Neural progenitor cell (in vitro differentiated cells): ENCODE results near the gene STK11IP. TPM values are rescaled to one million over a fixed set of nuclear protein-coding genes. Genes with fewer than 3 reads are reported as not detected.

ENCODE experiments used
- DNase-seq: peaks from one replicate; pipeline ENCODE4 v3.0.0-alpha.2; 2016; ENCODE audit warnings: low spot score
- H2AFZ ChIP-seq: fragments of 200-600 bp; sonication (generic); replicated peaks from 2 replicates; pipeline ENCODE4 v1.6.1; 2016; ENCODE audit warnings: antibody characterized with exemption
- H3F3A ChIP-seq: fragments of 200-600 bp; sonication (generic); 2 replicates; pipeline ENCODE4 v1.6.1; 2016; ENCODE audit warnings: antibody characterized with exemption, low read depth
- H3K27ac ChIP-seq: fragments of 200-600 bp; sonication (generic); 2 replicates; pipeline ENCODE4 v1.5.1; 2016; ENCODE audit warnings: mild to moderate bottlenecking
- H3K27me3 ChIP-seq: fragments of 200-600 bp; sonication (generic); 2 replicates; pipeline ENCODE4 v1.6.1; 2016; ENCODE audit warnings: mild to moderate bottlenecking, moderate library complexity
- H3K36me3 ChIP-seq: fragments of 200-600 bp; sonication (generic); 2 replicates; pipeline ENCODE4 v1.5.1; 2016
- H3K4me1 ChIP-seq: fragments of 200-600 bp; sonication (generic); 2 replicates; pipeline ENCODE4 v1.6.1; 2016; ENCODE audit warnings: mixed run types
- H3K4me2 ChIP-seq: fragments of 200-600 bp; sonication (generic); 2 replicates; pipeline ENCODE4 v1.6.1; 2016
- H3K4me3 ChIP-seq: fragments of 200-600 bp; sonication (generic); 2 replicates; pipeline ENCODE4 v1.5.1; 2016
- H3K79me2 ChIP-seq: fragments of 200-600 bp; sonication (generic); 2 replicates; pipeline ENCODE4 v1.6.1; 2016; ENCODE audit warnings: low read depth
- H3K9ac ChIP-seq: fragments of 200-600 bp; sonication (generic); 2 replicates; pipeline ENCODE4 v1.6.1; 2016
- H3K9me3 ChIP-seq: fragments of 200-600 bp; sonication (generic); 2 replicates; pipeline ENCODE4 v1.5.1; 2016; ENCODE audit warnings: low read depth
- H4K20me1 ChIP-seq: fragments of 200-600 bp; sonication (generic); 2 replicates; pipeline ENCODE4 v1.6.1; 2016; ENCODE audit warnings: low read depth
- H3K27ac Mint-ChIP-seq: 3 replicates; pipeline ENCODE4 v1.8.0; 2021; ENCODE audit warnings: mixed read lengths
- H3K27me3 Mint-ChIP-seq: 2 replicates; pipeline ENCODE4 v1.8.0; 2022; ENCODE audit warnings: low read depth, mild to moderate bottlenecking, inconsistent platforms, moderate library complexity, mixed read lengths; ENCODE audit not compliant: insufficient read depth
- H3K36me3 Mint-ChIP-seq: 3 replicates; pipeline ENCODE4 v1.8.0; 2021; ENCODE audit warnings: mixed read lengths
- H3K4me1 Mint-ChIP-seq: 3 replicates; pipeline ENCODE4 v1.8.0; 2021; ENCODE audit warnings: mixed read lengths
- H3K4me3 Mint-ChIP-seq: 3 replicates; pipeline ENCODE4 v1.8.0; 2021; ENCODE audit warnings: mild to moderate bottlenecking, moderate library complexity, mixed read lengths
- H3K9me3 Mint-ChIP-seq: 3 replicates; pipeline ENCODE4 v1.8.0; 2020; ENCODE audit warnings: mixed read lengths
- EZH2 ChIP-seq: fragments of 200-600 bp; sonication (generic); IDR thresholded peaks from 2 replicates; pipeline ENCODE4 v1.6.1; 2017; ENCODE audit warnings: antibody characterized with exemption, mild to moderate bottlenecking, moderate library complexity
- EZH2phosphoT487 ChIP-seq: fragments of 200-600 bp; sonication (generic); IDR thresholded peaks from 2 replicates; pipeline ENCODE4 v1.6.1; 2017; ENCODE audit warnings: antibody characterized with exemption
- total RNA-seq: library from RNA; depleted of rRNA; stranded (reverse); fragments of >200 nt; gene quantifications from 2 replicates; pipeline ENCODE4 v1.2.3, GENCODE V29; 2015; ENCODE audit warnings: low replicate concordance
- TF ChIP-seq, protein P1 (sequence below): fragments of 200-600 bp; sonication (generic); IDR thresholded peaks from 2 replicates; pipeline ENCODE4 v1.5.1; 2017; ENCODE audit warnings: antibody characterized with exemption, mild to moderate bottlenecking

STK11IP gene
- total RNA-seq, 1 donor from 2014 or later: 16.8 TPM

DNA sequence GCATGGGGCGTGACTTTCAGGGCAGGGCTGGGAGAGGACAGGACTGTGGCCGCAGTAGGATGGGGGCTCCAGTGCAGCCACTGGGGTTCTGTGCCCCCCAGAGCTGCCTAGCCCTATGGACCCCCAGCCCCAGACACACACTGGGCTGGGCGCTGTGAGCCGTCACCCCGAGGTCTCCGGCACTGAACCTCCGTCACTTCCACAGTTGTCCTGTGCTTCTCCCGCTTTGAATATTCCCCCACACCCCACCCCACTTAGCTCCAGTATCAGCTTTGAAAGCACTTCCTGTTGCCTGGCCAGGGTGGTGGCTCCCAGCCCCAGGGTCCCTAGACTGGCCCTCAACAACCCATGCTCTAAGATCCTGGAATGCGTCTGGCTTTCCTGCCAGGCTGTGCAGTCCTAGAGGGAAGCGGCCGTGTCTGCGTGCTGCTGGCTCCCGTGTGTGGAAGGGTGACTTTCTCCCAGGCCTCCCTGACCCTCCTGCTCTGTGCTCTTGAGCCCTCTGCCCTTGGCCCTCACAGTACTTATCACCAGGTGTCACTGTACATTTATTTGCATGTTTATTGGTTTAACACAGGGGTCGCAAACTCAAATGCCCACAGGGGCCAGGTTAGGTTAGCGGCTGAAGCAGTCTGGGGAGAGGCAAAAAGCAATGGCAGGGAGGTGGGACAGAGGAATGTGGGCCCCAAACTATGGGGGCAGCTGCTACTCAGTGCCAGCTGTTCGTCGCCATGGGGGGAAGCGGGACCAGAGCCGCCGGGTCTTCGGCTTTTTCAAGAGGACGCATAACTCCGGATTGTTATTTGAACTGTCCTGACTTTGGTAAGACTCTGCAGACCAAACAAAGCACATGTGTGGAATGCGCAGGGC is 36.2 kb upstream of the STK11IP start:
- H2AFZ ChIP-seq: no peak overlapping the region
- H4K20me1 ChIP-seq: peaks cover 13% of the 10 kb centered on the region
- Mint-ChIP-seq H3K27ac (peak overlapping the region; percentile 46), H3K4me3 (no peak overlapping the region), H3K4me1 (peaks cover 10% of the 10 kb centered on the region), H3K9me3 (peaks cover 3% of the 10 kb centered on the region), H3K27me3 (peaks cover 10% of the 10 kb centered on the region), H3K36me3 (peaks cover 28% of the 10 kb centered on the region)
- no peak overlapping the region for H3K9ac ChIP-seq
- peaks cover 5% of the 10 kb centered on the region for H3F3A ChIP-seq
- H3K27ac ChIP-seq: no peak overlapping the region
- H3K36me3 ChIP-seq: no peaks in the 10 kb centered on the region
- H3K4me3 ChIP-seq: no peak overlapping the region
- H3K79me2 ChIP-seq: no peaks in the 10 kb centered on the region
- no peak for DNase-seq
- no peak overlapping the region for H3K4me2 ChIP-seq
- no peaks in the 10 kb centered on the region for H3K9me3 ChIP-seq
- H3K27me3 ChIP-seq: no peaks in the 10 kb centered on the region
- TF ChIP-seq EZH2 (no peak), EZH2phosphoT487 (no peak)
- TF ChIP-seq, protein P1, sequence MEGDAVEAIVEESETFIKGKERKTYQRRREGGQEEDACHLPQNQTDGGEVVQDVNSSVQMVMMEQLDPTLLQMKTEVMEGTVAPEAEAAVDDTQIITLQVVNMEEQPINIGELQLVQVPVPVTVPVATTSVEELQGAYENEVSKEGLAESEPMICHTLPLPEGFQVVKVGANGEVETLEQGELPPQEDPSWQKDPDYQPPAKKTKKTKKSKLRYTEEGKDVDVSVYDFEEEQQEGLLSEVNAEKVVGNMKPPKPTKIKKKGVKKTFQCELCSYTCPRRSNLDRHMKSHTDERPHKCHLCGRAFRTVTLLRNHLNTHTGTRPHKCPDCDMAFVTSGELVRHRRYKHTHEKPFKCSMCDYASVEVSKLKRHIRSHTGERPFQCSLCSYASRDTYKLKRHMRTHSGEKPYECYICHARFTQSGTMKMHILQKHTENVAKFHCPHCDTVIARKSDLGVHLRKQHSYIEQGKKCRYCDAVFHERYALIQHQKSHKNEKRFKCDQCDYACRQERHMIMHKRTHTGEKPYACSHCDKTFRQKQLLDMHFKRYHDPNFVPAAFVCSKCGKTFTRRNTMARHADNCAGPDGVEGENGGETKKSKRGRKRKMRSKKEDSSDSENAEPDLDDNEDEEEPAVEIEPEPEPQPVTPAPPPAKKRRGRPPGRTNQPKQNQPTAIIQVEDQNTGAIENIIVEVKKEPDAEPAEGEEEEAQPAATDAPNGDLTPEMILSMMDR: no peak
- no peaks in the 10 kb centered on the region for H3K4me1 ChIP-seq

GRCh38 chr2:219562049-219563020 is 35.3 kb upstream of the STK11IP start:
- no peak overlapping the region for H3K27ac Mint-ChIP-seq
- Histone ChIP-seq H3K4me3 (no peak overlapping the region), H3K4me1 (no peaks in the 10 kb centered on the region), H3K4me2 (no peak overlapping the region), H2AFZ (no peak overlapping the region), H3K9ac (no peak overlapping the region), H4K20me1 (peaks cover 13% of the 10 kb centered on the region), H3K9me3 (no peaks in the 10 kb centered on the region), H3K27me3 (no peaks in the 10 kb centered on the region), H3K27ac (no peak overlapping the region), H3F3A (peaks cover 5% of the 10 kb centered on the region), H3K79me2 (no peaks in the 10 kb centered on the region), H3K36me3 (no peaks in the 10 kb centered on the region)
- no peak for DNase-seq
- H3K4me1 Mint-ChIP-seq: peaks cover 11% of the 10 kb centered on the region
- peaks cover 4% of the 10 kb centered on the region for H3K9me3 Mint-ChIP-seq
- no peak overlapping the region for H3K4me3 Mint-ChIP-seq
- peaks cover 11% of the 10 kb centered on the region for H3K27me3 Mint-ChIP-seq
- H3K36me3 Mint-ChIP-seq: peaks cover 32% of the 10 kb centered on the region
- TF ChIP-seq, protein P1: no peak
- TF ChIP-seq EZH2 (no peak), EZH2phosphoT487 (no peak)

- H3K36me3 Mint-ChIP-seq: peaks cover 34% of the 10 kb centered on the region
- H3F3A ChIP-seq: peaks cover 5% of the 10 kb centered on the region
- H3K4me1 Mint-ChIP-seq: peaks cover 15% of the 10 kb centered on the region
- H3K27ac ChIP-seq: no peak overlapping the region
- peaks cover 11% of the 10 kb centered on the region for H3K27me3 Mint-ChIP-seq
- no peak overlapping the region for H2AFZ ChIP-seq
- H3K4me3 ChIP-seq: no peak overlapping the region
- no peak overlapping the region for H3K4me3 Mint-ChIP-seq
- no peaks in the 10 kb centered on the region for H3K9me3 ChIP-seq
- DNase-seq: no peak
- no peak overlapping the region for H3K4me2 ChIP-seq
- no peaks in the 10 kb centered on the region for H3K36me3 ChIP-seq
- H3K4me1 ChIP-seq: no peaks in the 10 kb centered on the region
- H3K27ac Mint-ChIP-seq: no peak overlapping the region
- no peaks in the 10 kb centered on the region for H3K79me2 ChIP-seq
- no peaks in the 10 kb centered on the region for H3K27me3 ChIP-seq
- TF ChIP-seq EZH2phosphoT487: no peak
- TF ChIP-seq, protein P1: no peak
- no peak for TF ChIP-seq EZH2
- peaks cover 13% of the 10 kb centered on the region for H4K20me1 ChIP-seq
- peaks cover 4% of the 10 kb centered on the region for H3K9me3 Mint-ChIP-seq
- H3K9ac ChIP-seq: no peak overlapping the region
These were observed 34.3 kb upstream of the STK11IP start for GRCh38 chr2:219563271-219563928.
